Adrenal gland (tissue), 5 donors: ENCODE results near the gene FOSL1.

Source experiments
- CTCF ChIP-seq, 6 experiments: fragments of 450-650 bp in 4 of 6; fragments of 200-600 bp in 2 of 6; sonication (generic) in 1 of 6; IDR thresholded peaks; 1 replicate in 5 of 6; 2 replicates in 1 of 6; pipeline versions ENCODE4 v1.5.1 to v1.8.0; 2016 to 2021; ENCODE audit warnings: antibody characterized with exemption in 6 of 6, mild to moderate bottlenecking in 2 of 6, moderate library complexity in 1 of 6
- POLR2A ChIP-seq, 2 donors: fragments of 450-650 bp; IDR thresholded peaks; one replicate each; pipeline ENCODE4 v1.6.1; 2017; ENCODE audit warnings: antibody characterized with exemption in 2 of 2, mild to moderate bottlenecking in 2 of 2, moderate library complexity in 1 of 2
- donor health status: DM: no; HTN: no; CAD: no.

GRCh38 chr11:65920372-65920802 lies 20.2 kb upstream of the FOSL1 start:
- no peak for TF ChIP-seq CTCF (IDR thresholded peaks at IDR 0.05)
- no peak for TF ChIP-seq POLR2A (IDR thresholded peaks at IDR 0.05)
